ENCODE results near the gene ABHD6.
"Not testable (repeated sequence)": the region's sequence is repeated elsewhere in the genome, so short reads cannot be mapped to it uniquely, and the experiment has no call there.

The ABHD6 gene

GRCh38 chr3:58243976-58244585 is 6.5 kb downstream of the ABHD6 start:
- no peak for DNase-seq

GRCh38 chr3:58246148-58247047 is 8.8 kb downstream of the ABHD6 start:
- DNase-seq = no peak

DNA sequence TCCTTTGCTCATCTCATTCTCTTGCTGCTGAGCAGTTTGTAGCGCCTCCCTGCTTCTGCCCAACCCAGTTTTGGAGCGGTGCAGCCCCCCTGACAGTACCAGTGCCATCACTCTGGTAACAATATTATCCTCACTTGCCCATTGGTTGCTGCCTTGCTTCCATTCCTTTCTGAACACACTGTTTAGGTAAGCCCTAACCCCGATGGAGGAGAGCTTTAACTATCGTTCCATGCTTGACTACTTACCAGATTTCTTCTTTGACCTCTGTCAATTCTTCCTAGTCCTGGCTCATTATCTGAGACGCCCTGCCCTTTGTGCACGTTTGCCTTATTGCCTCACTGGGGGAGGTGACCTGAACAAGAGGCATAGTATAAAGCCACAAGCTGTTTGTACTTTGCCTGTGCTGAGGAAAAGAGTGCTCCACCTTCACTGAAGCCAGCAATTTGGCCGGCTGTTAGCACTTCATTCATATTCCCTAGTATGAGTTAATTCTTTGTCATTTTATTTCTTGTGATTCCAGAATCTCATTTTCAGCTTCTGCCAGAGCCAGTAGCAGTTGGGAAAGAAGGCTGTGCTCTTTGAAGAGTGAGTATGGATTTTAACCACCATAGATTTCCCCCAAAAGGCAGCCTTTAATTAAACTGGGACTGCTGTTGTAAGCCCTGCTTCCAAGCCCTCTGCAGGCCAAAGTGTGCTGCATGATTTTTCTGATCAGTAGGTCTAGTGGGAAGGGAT is 11.9 kb downstream of the ABHD6 start:
- no peak for DNase-seq

GRCh38 chr3:58250093-58250707 is 12.6 kb downstream of the ABHD6 start:
- DNase-seq = no peak

DNA sequence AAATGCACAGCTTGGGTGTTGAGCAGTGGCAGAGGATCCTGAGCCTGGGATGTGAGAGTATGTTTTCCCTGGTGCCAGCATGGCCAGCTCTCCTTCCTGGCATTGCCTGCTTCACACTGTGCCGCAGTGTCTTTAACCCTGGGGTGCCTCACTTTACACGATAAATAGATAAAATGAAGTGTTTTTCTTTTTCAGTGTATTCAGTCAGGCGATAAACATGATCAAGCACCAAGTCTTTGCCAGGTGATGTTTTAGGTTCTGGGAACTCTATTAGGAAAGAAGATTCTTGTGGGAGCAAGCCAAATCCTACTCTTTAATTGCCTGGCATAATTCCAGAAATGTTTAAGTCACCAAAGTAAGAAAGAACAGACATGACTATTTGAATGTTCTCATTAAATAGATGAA is 14.0 kb downstream of the ABHD6 start:
- no peak for DNase-seq

GRCh38 chr3:58254144-58254543 is 16.6 kb downstream of the ABHD6 start:
- no peak for DNase-seq

- DNase-seq = no peak
Observed at GRCh38 chr3:58256061-58256460, 18.5 kb downstream of the ABHD6 start.

- DNase-seq = no peak
Observed at GRCh38 chr3:58256511-58256910, 18.9 kb downstream of the ABHD6 start.

DNA sequence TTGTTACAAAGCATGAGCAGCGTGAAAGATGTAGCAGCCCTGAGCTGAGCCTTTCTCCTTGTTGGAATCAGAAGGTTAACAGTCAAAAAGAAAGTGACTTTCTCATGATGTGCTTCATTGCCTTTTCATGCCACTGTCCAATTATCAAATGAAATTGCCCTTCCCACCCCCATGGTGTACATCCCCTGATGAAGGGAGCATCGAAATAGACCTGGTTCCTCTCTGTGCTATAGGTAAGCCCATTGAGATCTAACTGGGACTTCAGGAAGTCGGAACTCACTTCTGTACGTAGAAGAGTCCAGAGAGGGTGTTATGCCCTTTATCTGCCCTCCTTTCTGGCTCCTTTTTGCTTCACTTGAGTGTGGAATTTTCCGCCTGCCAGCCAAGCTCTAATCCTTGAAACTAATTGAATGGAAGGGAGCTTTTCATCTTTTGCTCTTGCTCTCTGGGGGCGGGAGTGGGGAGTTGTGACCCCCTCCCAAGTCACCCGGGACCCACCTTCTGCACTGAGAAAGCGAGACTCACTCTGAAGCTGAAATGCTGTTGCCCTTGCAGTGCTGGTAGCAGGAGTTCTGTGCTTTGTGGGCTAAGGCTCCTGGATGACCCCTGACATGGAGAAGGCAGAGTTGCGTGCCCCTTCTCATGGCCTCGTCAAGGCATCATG is 20.9 kb downstream of the ABHD6 start:
- DNase-seq = no peak

GRCh38 chr3:58260261-58260731 is 22.7 kb downstream of the ABHD6 start:
- DNase-seq = no peak

DNA sequence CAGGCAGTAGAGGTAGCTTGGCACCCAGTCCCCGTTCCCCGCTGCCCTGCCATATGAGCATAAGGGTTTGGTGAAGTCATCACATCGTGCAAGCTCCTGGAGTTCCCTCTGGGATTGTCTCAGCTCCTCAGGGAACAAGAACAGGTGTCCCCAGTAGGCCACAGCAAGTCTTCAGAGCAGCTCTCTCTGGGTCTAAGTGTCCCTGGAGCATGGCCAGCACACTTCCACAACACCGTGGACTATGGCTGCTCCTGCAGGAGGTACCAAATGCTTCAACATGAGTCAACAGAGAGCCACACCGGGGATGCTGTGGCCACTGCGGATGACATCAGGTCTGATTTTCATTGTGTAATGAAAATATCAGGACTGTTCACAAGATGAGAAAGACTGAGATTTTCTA is 23.1 kb downstream of the ABHD6 start:
- DNase-seq = no peak

DNA sequence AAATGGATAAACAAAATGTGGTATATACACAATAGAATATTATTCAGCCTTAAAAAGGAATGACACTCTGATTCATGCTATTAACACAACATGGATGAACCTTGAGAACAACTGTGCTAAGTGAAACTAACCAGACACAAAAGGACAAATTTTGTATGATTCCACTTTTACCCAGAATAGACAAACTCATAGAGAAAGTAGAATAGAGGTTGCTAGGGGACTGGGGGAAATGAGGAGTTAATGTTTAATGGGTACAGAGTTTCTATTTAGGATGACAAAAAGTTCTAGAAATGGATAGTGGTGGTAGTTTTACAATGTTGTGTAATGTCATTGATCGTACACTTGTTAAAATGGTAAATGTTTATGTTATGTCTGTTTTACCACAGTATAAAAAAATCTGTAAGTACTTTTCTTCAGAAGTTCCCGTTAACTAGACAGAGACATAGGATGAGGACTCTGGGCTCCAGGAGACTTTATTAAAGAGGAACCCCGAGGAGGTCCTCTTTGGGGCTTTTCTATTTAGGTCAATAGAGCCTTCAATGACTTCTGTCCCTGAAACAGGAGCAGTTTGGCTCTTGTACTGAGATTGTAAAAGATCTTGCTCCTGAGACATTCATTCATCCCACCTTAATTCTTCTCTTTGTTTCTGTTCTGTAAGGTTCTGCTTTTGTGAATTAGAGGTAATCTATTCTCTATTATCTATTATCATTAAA is 24.5 kb downstream of the ABHD6 start:
- no peak for DNase-seq

GRCh38 chr3:58266577-58266976 is 29.0 kb downstream of the ABHD6 start:
- no peak for DNase-seq

GRCh38 chr3:58267543-58267942 is 30.0 kb downstream of the ABHD6 start:
- DNase-seq = not testable (repeated sequence)

DNA sequence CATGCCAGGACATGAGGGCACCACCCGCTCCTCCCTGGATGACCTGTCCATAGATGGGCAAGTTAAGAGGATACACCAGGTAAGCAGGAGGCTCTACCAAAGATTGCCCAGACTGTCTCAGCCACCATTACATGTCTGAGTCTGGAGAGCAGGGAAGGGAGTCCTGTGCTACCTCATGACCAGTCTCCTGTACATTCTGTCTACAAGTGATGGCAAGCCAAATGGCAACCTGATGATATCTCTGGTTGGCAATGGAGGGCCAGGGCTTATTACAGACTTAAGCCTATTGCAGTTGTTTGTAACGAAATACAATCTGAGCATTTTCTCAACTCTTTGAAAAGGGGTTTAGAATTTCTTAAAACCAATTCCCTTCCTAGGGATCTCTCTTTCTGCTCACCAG is 31.8 kb downstream of the ABHD6 start:
- no peak for DNase-seq

- DNase-seq = no peak
Observed at GRCh38 chr3:58270485-58270884, 32.9 kb downstream of the ABHD6 start.

- no peak for DNase-seq
Observed at GRCh38 chr3:58271901-58272501, 34.4 kb downstream of the ABHD6 start.

GRCh38 chr3:58272891-58273290 is 35.3 kb downstream of the ABHD6 start:
- no peak for DNase-seq

DNA sequence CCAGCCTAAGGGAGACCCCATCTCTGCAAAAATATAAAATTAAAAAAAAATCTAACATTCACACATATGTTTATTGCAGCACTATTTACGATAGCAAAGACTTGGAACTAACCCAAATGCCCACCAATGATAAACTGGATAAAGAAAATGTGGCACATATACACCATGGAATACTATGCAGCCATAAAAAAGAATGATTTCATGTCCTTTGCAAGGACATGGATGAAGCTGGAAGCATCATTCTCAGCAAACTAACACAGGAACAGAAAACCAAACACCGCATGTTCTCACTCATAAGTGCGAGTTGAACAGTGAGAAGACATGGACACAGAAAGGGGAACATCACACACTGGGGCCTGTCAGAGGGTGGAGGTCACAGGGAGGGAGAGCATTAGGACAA is 35.8 kb downstream of the ABHD6 start:
- DNase-seq = not testable (repeated sequence)

GRCh38 chr3:58274027-58274614 is 36.5 kb downstream of the ABHD6 start:
- no peak for DNase-seq

DNA sequence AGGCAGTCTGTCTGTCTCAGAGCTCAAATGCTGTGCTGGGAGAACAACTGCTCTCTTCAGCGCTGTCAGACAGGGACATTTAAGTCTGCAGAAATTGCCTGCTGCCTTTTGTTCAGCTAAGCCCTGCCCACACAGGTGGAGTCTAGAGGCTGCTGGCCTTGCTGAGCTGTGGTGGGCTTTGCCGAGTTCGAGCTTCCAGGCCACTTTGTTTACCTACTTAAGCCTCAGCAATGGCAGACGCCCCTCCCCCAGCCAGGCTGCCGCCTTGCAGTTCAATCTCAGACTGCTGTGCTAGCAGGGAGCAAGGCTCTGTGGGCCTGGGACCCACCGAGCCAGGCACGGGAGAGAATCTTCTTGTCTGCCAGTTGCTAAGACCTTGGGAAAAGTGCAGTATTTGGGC is 43.5 kb downstream of the ABHD6 start:
- DNase-seq = no peak
